GM21526 (cell line): ENCODE measurements around the gene REEP6.
"Not testable (repeated sequence)": the region's sequence is repeated elsewhere in the genome, so short reads cannot be mapped to it uniquely, and the experiment has no call there.

Experiments
- ATAC-seq: cut with Tn5 transposase; IDR thresholded peaks from one replicate; pipeline ENCODE4 v1.9.1; 2021; ENCODE audit warnings: moderate library complexity; ENCODE audit not compliant: unreplicated experiment, low FRiP score

REEP6 gene

DNA sequence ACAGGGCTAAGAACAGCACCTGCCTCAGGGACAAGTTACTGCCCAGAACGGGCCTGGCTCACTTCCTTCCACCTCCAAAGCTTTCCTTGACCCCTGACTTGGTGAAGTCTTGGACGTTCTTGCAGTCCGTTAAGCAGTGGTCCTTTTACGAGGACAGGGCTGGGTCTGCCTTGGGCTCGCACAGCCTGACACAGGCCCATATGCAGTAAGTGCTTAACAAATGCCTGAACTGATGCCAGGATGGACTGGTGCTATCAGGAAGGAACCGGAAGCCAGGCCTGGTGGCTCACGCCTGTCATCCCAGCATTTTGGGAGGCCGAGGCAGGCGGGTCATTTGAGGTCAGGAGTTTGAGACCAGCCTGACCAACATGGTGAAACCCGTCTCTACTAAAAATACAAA, 31.1 kb downstream of the REEP6 start:
- ATAC-seq: no peak

DNA sequence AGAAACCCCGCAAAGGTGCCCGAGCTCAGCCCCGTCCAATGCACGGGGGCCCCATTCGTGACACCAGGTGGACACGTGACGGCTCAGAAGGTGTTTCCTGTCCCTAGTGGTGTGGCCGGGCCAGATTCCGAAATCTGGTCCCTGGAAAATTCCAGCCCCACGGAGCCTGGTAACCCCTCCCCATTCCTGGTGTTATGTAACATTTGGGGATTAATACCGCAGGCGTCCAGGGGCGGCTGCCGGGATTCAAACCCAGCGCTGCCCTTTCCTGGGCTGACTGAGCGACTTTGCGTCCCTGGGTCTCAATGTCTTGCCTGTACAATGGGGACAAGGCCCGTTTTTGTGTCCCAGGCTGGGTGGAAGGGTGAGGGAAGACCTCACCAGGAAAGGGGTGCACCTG, 31.9 kb downstream of the REEP6 start:
- no peak for ATAC-seq

GRCh38 chr19:1523412-1524286, 32.7 kb downstream of the REEP6 start, which contains the start of gene PLK5:
TSS of gene PLK5 (plus strand) at chr19:1524077. CDS start at chr19:1526997, 2,920 bp downstream.
- ATAC-seq: no peak

GRCh38 chr19:1524287-1524971, 33.4 kb downstream of the REEP6 start:
- no peak for ATAC-seq

DNA sequence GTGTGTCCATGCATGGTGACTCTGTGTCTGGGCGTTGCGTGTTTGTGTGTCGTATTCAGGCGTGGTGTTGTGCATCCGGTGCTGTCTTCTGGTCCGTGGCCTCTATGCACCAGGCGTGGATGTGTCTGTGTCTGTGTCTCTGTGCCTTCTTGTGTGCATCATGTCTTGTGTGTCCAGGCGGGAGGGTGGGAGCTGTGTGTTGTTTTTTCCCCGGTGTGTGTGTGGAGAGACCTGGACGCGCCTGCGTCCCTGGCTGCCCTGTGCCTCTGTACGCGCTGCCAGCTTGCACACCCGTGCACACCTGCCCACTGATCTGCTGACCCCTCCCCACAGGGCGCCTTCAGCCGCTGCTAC, 34.0 kb downstream of the REEP6 start:
- no peak for ATAC-seq

DNA sequence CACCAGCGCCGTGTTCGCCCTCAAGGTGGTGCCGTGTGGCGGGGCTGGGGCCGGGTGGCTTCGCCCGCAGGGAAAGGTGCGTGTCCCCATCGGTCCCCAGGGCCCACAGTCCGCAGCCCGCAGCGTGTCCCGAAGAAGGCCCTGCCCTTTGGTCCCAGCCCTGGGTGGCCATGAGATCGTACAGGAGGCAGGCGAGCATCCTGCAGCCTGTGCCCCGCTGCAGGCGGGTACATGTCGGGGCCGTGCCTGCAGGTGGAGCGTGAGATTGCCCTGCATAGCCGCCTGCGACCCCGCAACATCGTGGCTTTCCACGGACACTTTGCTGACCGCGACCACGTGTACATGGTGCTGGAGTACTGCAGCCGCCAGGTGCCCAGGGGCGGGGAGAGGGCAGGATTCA, 34.4 kb downstream of the REEP6 start:
- no peak for ATAC-seq

- no peak for ATAC-seq
These were observed 35.2 kb downstream of the REEP6 start for GRCh38 chr19:1526066-1526778.

DNA sequence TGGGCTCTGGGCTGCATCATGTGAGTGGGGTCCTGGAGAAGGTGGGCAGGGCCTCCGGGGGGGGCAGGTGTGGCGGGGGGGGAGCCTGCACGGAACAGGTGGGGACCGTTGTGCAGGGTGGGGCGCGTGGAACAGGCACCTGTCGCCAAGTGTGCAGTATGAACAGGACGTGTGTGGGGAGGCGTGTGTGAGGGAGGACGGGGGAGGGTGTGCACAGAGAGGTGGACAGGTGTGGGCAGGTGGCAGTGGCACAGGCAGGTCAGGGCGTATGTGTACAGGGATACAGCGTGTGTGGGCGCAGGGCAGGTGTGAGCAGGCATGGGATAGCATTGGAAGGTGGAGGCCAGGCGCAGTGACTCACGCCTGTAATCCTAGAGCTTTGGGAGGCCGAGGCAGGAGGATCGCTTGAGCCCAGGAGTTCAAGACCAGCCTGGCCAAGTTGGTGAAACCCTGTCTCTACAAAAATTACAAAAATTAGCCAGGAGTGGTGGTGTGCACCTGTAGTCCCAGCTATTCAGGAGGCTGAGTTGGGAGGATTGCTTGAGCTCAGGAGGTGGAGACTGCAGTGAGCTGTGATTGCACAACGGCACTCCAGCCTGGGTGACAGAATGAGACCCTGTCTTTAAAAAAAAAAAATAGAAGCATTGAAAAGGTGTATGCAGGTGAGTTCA, 36.1 kb downstream of the REEP6 start:
- no peak for ATAC-seq

DNA sequence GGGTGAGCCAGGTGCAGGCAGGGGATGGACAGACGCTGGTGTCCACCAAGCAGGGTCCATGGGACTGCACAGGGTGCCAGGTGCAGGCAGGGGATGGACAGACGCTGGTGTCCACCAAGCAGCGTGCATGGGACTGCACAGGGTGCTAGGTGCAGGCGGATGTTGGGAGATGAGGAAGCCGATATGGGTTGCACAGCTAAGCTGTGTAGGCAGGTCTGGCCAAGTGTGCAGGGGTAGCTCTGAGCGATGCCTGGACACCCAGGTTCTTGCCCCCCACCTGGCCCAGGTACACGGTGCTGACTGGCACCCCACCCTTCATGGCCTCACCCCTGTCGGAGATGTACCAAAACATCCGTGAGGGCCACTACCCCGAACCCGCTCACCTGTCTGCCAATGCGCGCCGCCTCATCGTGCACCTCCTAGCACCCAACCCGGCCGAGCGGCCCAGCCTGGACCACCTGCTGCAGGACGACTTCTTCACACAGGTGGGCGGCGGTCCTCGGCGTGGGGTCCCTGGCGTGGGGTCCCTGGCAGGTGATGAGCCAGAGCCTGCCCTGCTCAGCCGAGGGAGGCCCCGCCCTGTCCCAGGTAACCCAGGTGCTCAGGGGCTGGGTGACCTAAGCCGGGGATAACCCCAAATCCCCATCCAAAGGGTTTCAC, 36.8 kb downstream of the REEP6 start:
- ATAC-seq: no peak

- ATAC-seq: no peak
These were observed 37.8 kb downstream of the REEP6 start for GRCh38 chr19:1528596-1529429.

DNA sequence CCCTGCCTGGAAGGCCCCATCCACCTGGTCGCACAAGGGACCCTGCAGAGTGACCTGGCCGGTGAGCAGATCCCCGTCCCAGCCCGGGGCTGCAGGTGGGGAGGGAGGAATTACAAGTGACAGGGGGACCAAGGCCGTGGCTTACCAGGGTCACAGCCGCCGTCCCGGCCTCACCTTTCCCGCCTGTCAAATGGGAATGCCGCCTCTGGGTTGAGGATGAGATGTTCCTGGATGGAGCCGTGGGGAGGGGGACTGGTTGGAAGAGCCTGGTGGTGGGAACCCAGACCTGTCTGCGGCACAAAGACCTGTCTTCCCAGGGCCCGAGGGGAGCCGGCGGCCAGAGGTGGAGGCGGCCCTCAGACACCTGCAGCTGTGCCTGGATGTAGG, 38.4 kb downstream of the REEP6 start:
- ATAC-seq: no peak

DNA sequence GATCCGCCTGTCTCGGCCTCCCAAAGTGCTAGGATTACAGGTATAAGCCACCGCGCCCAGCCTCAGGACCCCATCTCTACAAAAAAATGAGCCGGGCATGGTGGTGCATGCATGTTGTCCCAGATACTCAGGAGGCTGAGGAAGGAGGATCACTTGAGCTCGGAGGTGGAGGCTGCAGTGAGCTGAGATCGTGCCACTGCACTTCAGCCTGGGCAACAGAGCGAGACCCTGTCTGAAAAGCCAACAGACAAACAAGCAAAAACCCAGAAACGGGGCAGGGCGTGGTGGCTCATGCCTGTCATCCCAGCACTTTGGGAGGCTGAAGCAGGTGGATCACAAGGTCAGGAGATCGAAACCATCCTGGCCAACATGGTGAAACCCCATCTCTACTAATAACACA, 39.9 kb downstream of the REEP6 start:
- ATAC-seq: not testable (repeated sequence)

DNA sequence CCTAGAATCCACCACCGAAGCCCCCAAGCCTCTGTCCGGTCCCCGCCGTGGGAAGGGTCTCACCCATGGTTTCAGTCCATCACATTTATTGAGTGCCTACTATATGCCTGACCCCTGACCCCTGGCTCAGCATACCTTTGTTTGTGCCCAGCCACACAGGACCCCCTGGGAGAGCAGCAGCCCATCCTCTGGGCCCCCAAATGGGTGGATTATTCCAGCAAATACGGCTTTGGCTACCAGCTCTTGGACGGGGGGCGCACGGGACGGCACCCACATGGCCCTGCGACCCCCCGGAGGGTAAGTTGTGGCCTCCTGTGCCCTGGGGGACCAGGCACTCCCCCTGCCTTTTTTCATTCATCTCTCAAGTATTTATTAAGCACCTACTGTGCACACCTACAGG, 40.6 kb downstream of the REEP6 start:
- ATAC-seq: no peak

DNA sequence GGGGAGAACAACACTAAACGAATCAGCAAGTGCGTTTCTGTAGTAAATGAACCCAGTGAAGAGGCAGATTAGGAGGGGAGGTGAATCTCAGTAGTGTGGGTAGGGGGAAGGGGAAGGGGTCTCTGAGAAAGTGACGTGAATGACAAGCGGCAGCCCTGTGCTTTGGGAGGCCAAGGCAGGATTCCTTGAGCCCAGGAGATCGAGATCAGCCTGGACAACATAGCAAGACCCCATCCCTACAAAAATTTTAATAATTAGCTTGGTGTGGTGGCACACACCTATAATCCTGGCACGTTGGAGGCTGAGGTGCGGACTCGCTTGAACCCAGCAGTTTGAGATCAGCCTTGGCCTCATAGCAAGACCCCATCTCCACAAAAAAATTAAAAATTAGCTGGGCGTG, 41.0 kb downstream of the REEP6 start:
- no peak for ATAC-seq

GRCh38 chr19:1533510-1534150, 42.6 kb downstream of the REEP6 start:
- no peak for ATAC-seq

DNA sequence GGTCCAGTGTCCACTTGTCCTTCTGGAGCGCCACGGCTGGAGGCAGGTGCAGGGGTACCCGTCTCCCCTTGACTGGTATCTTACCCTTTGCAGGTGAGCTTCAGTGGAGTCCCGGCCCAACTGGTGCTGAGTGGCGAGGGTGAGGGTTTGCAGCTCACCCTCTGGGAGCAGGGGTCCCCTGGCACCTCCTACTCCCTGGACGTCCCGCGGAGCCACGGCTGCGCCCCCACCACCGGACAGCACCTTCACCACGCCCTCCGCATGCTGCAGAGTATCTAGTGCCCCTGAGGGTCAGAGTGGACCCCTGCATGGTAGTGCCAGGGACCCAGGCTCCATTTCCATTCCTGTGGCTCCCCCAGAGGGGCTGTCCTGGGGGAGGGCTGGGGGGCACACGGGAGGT, 44.0 kb downstream of the REEP6 start:
- ATAC-seq: no peak

DNA sequence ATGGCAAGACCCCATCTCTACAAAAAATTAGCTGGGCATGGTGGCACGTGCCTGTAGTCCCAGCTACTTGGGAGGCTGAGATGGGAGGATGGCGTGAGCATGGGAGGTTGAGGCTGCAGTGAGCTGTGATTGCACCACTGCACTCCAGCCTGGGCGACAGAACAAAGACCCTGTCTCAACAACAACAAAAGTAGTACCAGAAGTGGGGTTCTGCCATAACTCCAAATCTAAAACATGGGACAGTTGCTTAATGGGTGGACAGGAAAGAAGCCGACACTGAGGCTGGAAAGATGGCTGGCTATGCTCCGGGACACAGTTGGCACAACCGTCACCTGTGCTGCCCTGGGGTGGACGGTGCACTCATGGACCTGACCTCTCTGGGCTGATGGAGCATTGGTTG, 44.7 kb downstream of the REEP6 start:
- not testable (repeated sequence) for ATAC-seq

DNA sequence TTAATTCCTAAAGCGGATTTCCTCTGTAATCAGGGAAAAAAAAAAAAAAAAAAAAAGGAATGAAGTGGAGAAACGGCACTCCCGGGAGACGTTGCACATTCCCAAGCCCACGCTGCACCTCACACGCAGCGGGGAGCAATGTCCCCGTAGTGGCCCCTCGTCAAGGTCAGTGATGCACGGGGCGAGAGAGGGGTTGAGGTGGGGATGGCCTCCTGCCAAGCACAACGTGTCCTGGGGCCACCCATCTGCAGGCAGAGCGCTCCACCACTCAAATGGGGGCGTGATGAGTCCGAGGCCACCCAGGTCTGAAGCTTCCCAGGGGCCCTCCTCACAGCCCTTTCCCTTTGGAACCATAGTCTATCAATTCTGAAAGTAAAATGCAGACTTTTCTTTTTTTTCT, 48.0 kb downstream of the REEP6 start:
- ATAC-seq: no peak

- not testable (repeated sequence) for ATAC-seq
These were observed 48.8 kb downstream of the REEP6 start for GRCh38 chr19:1539749-1540148.
